A549 (cell line): Measurements from ENCODE around the gene EVC2.

Experiments
- CBX2 ChIP-seq: fragments of 200-600 bp; sonication (generic); IDR thresholded peaks from 2 replicates; pipeline ENCODE4 v1.6.1; 2016; ENCODE audit warnings: low read depth, mild to moderate bottlenecking, borderline replicate concordance
- CTCF ChIP-seq: fragments of >200 bp; sonication (Bioruptor Twin); formaldehyde crosslinking; IDR thresholded peaks from 3 replicates; pipeline ENCODE4 v1.5.1; 2016
- POLR2A ChIP-seq: IDR thresholded peaks from 2 replicates; pipeline ENCODE4 v1.6.1; 2012; ENCODE audit warnings: mild to moderate bottlenecking, low read length

GRCh38 chr4:5568931-5569330, 139.4 kb downstream of the EVC2 start:
- TF ChIP-seq POLR2A (no peak), CTCF (no peak), CBX2 (no peak)
